ENCODE results near the gene ARHGAP24. TPM values are rescaled to one million over a fixed set of nuclear protein-coding genes. Genes with fewer than 3 reads are reported as not detected.

The ARHGAP24 gene
- total and polyA plus RNA-seq, 10 of the 15 experiments (the other 5 are each of a cell fraction or from before 2014, with no cell fraction given): 0.10 to 4.2 (median 0.52) TPM

- 35% methylated on average over 2 of the region's 2 CpGs for WGBS (ENCODE audit: insufficient coverage, insufficient replicate concordance, low lambda C conversion rate, missing lambda C conversion rate)
- POLR2A ChIA-PET: no interaction called here
- TF ChIP-seq RAD51 (IDR thresholded peaks at IDR 0.05): no peak
- no peak for TF ChIP-seq LARP7 (IDR thresholded peaks at IDR 0.05)
- no peak for TF ChIP-seq SUPT20H (IDR thresholded peaks at IDR 0.05; ENCODE audit: borderline replicate concordance, control insufficient read depth, low read depth, low read length)
- no peak for TF ChIP-seq BCL11A (IDR thresholded peaks at IDR 0.05; ENCODE audit: low read depth, low read length)
- no peak for TF ChIP-seq E2F4 (IDR thresholded peaks at IDR 0.05; ENCODE audit: low read depth, low read length)
- no peak for TF ChIP-seq FOS (IDR thresholded peaks at IDR 0.05; ENCODE audit: borderline replicate concordance, extremely low read depth, insufficient read length)
- TF ChIP-seq RBBP5 (conservative IDR thresholded peaks at IDR 0.05): no peak
- TF ChIP-seq, protein P1, sequence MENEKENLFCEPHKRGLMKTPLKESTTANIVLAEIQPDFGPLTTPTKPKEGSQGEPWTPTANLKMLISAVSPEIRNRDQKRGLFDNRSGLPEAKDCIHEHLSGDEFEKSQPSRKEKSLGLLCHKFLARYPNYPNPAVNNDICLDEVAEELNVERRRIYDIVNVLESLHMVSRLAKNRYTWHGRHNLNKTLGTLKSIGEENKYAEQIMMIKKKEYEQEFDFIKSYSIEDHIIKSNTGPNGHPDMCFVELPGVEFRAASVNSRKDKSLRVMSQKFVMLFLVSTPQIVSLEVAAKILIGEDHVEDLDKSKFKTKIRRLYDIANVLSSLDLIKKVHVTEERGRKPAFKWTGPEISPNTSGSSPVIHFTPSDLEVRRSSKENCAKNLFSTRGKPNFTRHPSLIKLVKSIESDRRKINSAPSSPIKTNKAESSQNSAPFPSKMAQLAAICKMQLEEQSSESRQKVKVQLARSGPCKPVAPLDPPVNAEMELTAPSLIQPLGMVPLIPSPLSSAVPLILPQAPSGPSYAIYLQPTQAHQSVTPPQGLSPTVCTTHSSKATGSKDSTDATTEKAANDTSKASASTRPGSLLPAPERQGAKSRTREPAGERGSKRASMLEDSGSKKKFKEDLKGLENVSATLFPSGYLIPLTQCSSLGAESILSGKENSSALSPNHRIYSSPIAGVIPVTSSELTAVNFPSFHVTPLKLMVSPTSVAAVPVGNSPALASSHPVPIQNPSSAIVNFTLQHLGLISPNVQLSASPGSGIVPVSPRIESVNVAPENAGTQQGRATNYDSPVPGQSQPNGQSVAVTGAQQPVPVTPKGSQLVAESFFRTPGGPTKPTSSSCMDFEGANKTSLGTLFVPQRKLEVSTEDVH (IDR thresholded peaks at IDR 0.05; ENCODE audit: low read depth, partially characterized antibody): no peak
- no peak for TF ChIP-seq CHD2 (IDR thresholded peaks at IDR 0.05; ENCODE audit: borderline replicate concordance, low read depth, low read length)
- TF ChIP-seq, protein P2, sequence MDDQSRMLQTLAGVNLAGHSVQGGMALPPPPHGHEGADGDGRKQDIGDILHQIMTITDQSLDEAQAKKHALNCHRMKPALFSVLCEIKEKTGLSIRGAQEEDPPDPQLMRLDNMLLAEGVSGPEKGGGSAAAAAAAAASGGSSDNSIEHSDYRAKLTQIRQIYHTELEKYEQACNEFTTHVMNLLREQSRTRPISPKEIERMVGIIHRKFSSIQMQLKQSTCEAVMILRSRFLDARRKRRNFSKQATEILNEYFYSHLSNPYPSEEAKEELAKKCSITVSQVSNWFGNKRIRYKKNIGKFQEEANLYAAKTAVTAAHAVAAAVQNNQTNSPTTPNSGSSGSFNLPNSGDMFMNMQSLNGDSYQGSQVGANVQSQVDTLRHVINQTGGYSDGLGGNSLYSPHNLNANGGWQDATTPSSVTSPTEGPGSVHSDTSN (IDR thresholded peaks at IDR 0.05; ENCODE audit: insufficient replicate concordance, low read depth, low read length): no peak
- TF ChIP-seq EGR1 (IDR thresholded peaks at IDR 0.05; ENCODE audit: borderline replicate concordance in 1 of 2, low read depth in 2 of 2, low read length in 2 of 2): no peak
- TF ChIP-seq HDGF (IDR thresholded peaks at IDR 0.05): no peak
- no peak for TF ChIP-seq MYC (IDR thresholded peaks at IDR 0.05; ENCODE audit: insufficient read depth, insufficient read length, insufficient replicate concordance, low read length, severe bottlenecking)
- TF ChIP-seq GATAD2B (conservative IDR thresholded peaks at IDR 0.05; ENCODE audit: low read depth): no peak
- TF ChIP-seq, protein P3, sequence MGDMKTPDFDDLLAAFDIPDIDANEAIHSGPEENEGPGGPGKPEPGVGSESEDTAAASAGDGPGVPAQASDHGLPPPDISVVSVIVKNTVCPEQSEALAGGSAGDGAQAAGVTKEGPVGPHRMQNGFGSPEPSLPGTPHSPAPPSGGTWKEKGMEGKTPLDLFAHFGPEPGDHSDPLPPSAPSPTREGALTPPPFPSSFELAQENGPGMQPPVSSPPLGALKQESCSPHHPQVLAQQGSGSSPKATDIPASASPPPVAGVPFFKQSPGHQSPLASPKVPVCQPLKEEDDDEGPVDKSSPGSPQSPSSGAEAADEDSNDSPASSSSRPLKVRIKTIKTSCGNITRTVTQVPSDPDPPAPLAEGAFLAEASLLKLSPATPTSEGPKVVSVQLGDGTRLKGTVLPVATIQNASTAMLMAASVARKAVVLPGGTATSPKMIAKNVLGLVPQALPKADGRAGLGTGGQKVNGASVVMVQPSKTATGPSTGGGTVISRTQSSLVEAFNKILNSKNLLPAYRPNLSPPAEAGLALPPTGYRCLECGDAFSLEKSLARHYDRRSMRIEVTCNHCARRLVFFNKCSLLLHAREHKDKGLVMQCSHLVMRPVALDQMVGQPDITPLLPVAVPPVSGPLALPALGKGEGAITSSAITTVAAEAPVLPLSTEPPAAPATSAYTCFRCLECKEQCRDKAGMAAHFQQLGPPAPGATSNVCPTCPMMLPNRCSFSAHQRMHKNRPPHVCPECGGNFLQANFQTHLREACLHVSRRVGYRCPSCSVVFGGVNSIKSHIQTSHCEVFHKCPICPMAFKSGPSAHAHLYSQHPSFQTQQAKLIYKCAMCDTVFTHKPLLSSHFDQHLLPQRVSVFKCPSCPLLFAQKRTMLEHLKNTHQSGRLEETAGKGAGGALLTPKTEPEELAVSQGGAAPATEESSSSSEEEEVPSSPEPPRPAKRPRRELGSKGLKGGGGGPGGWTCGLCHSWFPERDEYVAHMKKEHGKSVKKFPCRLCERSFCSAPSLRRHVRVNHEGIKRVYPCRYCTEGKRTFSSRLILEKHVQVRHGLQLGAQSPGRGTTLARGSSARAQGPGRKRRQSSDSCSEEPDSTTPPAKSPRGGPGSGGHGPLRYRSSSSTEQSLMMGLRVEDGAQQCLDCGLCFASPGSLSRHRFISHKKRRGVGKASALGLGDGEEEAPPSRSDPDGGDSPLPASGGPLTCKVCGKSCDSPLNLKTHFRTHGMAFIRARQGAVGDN (IDR thresholded peaks at IDR 0.05): no peak
Measured at GRCh38 chr4:85829276-85830051, 354.5 kb downstream of the ARHGAP24 start.

More at GRCh38 chr4:85829276-85830051, 354.5 kb downstream of the ARHGAP24 start:
- Histone ChIP-seq H3K27me3 (replicated peaks in 1 of 2; ENCODE audit: control insufficient read depth in 2 of 2, insufficient read depth in 2 of 2, low read length in 1 of 2) (no peaks in the 10 kb centered on the region), H3K9ac (ENCODE audit: control insufficient read depth, insufficient read depth, low read length) (no peak overlapping the region), H3K79me2 (ENCODE audit: control insufficient read depth, insufficient read depth, low read length) (no peaks in the 10 kb centered on the region), H3K4me1 (ENCODE audit: control insufficient read depth, insufficient read depth, low read length) (no peaks in the 10 kb centered on the region), H3K27ac (ENCODE audit: control insufficient read depth, insufficient read depth) (no peak overlapping the region), H3K9me3 (replicated peaks; ENCODE audit: control insufficient read depth, insufficient read depth, low read length) (no peaks in the 10 kb centered on the region), H4K20me1 (ENCODE audit: control insufficient read depth, insufficient read depth) (no peaks in the 10 kb centered on the region), H3K36me3 (ENCODE audit: control insufficient read depth in 2 of 2, insufficient read depth in 2 of 2, low read length in 1 of 2) (no peaks in the 10 kb centered on the region), H2AFZ (ENCODE audit: control insufficient read depth, low read depth, low read length) (no peak overlapping the region), H3K4me3 (no peak overlapping the region), H3K4me2 (ENCODE audit: control insufficient read depth, insufficient read depth) (no peak overlapping the region)
- DNase-seq (ENCODE audit: low read depth, low spot score) (no peak), ATAC-seq (no peak), FAIRE-seq (peak; percentile 31)
- intact Hi-C loops (cut with micrococcal nuclease; ENCODE audit: unreplicated experiment) (no loop called here), in situ Hi-C loops (cut with MboI) (no loop called here)
- SMC1A ChIA-PET (ENCODE audit: uncharacterized antibody, unreplicated experiment): no interaction called here
- RAD21 ChIA-PET (ENCODE audit: unreplicated experiment): no interaction called here
- no TSS peak for BruUV-seq (replicated peaks)
- CTCF ChIA-PET: no interaction called here
